HCT116 (cell line): ENCODE measurements around the gene ZNF697.

Source experiments
- CEBPB ChIP-seq: IDR thresholded peaks from 2 replicates; pipeline ENCODE4 v1.6.1; 2012; ENCODE audit warnings: low read depth
- EZH2 ChIP-seq: fragments of 200-600 bp; sonication (generic); IDR thresholded peaks from 2 replicates; pipeline ENCODE4 v1.6.1; 2017; ENCODE audit warnings: antibody characterized with exemption, mixed run types
- EZH2phosphoT487 ChIP-seq: fragments of 200-600 bp; IDR thresholded peaks from 2 replicates; pipeline ENCODE4 v1.6.1; 2018; ENCODE audit warnings: antibody characterized with exemption, borderline replicate concordance
- POLR2A ChIP-seq: IDR thresholded peaks from 2 replicates; pipeline ENCODE4 v1.7.0; 2011; ENCODE audit warnings: borderline replicate concordance; ENCODE audit not compliant: insufficient read depth, insufficient read length; ENCODE audit errors: extremely low read depth
- POLR2AphosphoS5 ChIP-seq: IDR thresholded peaks from 2 replicates; pipeline ENCODE4 v1.6.1; 2011; ENCODE audit warnings: mild to moderate bottlenecking, low read depth, low read length, moderate library complexity
- SIN3A ChIP-seq: IDR thresholded peaks from 2 replicates; pipeline ENCODE4 v1.6.1; 2012; ENCODE audit warnings: low read depth
- SRF ChIP-seq: IDR thresholded peaks from 2 replicates; pipeline ENCODE4 v1.6.1; 2012; ENCODE audit warnings: low read depth
- ZFX ChIP-seq: fragments of 450-650 bp; IDR thresholded peaks from 2 replicates; pipeline ENCODE4 v1.6.1; 2017
- ZNF274 ChIP-seq: fragments of 200-500 bp; sonication (Bioruptor generic); IDR thresholded peaks from 2 replicates; pipeline ENCODE4 v1.6.1; 2014; ENCODE audit warnings: mild to moderate bottlenecking, low read depth, low read length, inconsistent platforms
- TF ChIP-seq, protein P1 (sequence below), 3 experiments: fragments of 200-600 bp in 1 of 3; sonication (generic) in 1 of 3; IDR thresholded peaks in 2 of 3; conservative IDR thresholded peaks in 1 of 3; 2 replicates each; pipeline ENCODE4 v1.5.1; 2012 to 2017; ENCODE audit warnings: low read depth in 2 of 3, low read length in 2 of 3, antibody characterized with exemption in 1 of 3, borderline replicate concordance in 1 of 3, control low read depth in 1 of 3, mild to moderate bottlenecking in 1 of 3, mixed read lengths in 1 of 3, mixed run types in 1 of 3, moderate library complexity in 1 of 3; ENCODE audit not compliant: insufficient read depth in 1 of 3
- TF ChIP-seq, protein P2 (sequence below): IDR thresholded peaks from 2 replicates; pipeline ENCODE4 v1.6.1; 2012; ENCODE audit warnings: low read depth
- TF ChIP-seq, protein P3 (sequence below): IDR thresholded peaks from 2 replicates; pipeline ENCODE4 v1.6.1; 2012
- TF ChIP-seq, protein P4 (sequence below): IDR thresholded peaks from 2 replicates; pipeline ENCODE4 v1.6.1; 2012
- TF ChIP-seq, protein P5 (sequence below): IDR thresholded peaks from 2 replicates; pipeline ENCODE4 v1.6.1; 2011; ENCODE audit warnings: mild to moderate bottlenecking, low read length, moderate library complexity; ENCODE audit not compliant: insufficient replicate concordance; ENCODE audit errors: extremely low read depth

GRCh38 chr1:119635811-119636390, 12.2 kb downstream of the ZNF697 start:
- TF ChIP-seq POLR2A, result no peak
- TF ChIP-seq, protein P1, sequence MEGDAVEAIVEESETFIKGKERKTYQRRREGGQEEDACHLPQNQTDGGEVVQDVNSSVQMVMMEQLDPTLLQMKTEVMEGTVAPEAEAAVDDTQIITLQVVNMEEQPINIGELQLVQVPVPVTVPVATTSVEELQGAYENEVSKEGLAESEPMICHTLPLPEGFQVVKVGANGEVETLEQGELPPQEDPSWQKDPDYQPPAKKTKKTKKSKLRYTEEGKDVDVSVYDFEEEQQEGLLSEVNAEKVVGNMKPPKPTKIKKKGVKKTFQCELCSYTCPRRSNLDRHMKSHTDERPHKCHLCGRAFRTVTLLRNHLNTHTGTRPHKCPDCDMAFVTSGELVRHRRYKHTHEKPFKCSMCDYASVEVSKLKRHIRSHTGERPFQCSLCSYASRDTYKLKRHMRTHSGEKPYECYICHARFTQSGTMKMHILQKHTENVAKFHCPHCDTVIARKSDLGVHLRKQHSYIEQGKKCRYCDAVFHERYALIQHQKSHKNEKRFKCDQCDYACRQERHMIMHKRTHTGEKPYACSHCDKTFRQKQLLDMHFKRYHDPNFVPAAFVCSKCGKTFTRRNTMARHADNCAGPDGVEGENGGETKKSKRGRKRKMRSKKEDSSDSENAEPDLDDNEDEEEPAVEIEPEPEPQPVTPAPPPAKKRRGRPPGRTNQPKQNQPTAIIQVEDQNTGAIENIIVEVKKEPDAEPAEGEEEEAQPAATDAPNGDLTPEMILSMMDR (IDR thresholded peaks at IDR 0.05 in 2 of 3, conservative IDR thresholded peaks at IDR 0.05 in 1 of 3; ENCODE audit: borderline replicate concordance in 1 of 3, insufficient read depth in 1 of 3, low read depth in 2 of 3, low read length in 2 of 3), result no peak
- TF ChIP-seq EZH2, result no peak
- TF ChIP-seq SIN3A, result no peak
- TF ChIP-seq, protein P2, sequence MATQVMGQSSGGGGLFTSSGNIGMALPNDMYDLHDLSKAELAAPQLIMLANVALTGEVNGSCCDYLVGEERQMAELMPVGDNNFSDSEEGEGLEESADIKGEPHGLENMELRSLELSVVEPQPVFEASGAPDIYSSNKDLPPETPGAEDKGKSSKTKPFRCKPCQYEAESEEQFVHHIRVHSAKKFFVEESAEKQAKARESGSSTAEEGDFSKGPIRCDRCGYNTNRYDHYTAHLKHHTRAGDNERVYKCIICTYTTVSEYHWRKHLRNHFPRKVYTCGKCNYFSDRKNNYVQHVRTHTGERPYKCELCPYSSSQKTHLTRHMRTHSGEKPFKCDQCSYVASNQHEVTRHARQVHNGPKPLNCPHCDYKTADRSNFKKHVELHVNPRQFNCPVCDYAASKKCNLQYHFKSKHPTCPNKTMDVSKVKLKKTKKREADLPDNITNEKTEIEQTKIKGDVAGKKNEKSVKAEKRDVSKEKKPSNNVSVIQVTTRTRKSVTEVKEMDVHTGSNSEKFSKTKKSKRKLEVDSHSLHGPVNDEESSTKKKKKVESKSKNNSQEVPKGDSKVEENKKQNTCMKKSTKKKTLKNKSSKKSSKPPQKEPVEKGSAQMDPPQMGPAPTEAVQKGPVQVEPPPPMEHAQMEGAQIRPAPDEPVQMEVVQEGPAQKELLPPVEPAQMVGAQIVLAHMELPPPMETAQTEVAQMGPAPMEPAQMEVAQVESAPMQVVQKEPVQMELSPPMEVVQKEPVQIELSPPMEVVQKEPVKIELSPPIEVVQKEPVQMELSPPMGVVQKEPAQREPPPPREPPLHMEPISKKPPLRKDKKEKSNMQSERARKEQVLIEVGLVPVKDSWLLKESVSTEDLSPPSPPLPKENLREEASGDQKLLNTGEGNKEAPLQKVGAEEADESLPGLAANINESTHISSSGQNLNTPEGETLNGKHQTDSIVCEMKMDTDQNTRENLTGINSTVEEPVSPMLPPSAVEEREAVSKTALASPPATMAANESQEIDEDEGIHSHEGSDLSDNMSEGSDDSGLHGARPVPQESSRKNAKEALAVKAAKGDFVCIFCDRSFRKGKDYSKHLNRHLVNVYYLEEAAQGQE, result no peak
- TF ChIP-seq SRF, result no peak
- no peak for TF ChIP-seq ZFX
- no peak for TF ChIP-seq CEBPB
- TF ChIP-seq, protein P3, sequence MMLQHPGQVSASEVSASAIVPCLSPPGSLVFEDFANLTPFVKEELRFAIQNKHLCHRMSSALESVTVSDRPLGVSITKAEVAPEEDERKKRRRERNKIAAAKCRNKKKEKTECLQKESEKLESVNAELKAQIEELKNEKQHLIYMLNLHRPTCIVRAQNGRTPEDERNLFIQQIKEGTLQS, result no peak
- no peak for TF ChIP-seq ZNF274
- TF ChIP-seq, protein P4, sequence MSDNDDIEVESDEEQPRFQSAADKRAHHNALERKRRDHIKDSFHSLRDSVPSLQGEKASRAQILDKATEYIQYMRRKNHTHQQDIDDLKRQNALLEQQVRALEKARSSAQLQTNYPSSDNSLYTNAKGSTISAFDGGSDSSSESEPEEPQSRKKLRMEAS, result no peak
- TF ChIP-seq, protein P5, sequence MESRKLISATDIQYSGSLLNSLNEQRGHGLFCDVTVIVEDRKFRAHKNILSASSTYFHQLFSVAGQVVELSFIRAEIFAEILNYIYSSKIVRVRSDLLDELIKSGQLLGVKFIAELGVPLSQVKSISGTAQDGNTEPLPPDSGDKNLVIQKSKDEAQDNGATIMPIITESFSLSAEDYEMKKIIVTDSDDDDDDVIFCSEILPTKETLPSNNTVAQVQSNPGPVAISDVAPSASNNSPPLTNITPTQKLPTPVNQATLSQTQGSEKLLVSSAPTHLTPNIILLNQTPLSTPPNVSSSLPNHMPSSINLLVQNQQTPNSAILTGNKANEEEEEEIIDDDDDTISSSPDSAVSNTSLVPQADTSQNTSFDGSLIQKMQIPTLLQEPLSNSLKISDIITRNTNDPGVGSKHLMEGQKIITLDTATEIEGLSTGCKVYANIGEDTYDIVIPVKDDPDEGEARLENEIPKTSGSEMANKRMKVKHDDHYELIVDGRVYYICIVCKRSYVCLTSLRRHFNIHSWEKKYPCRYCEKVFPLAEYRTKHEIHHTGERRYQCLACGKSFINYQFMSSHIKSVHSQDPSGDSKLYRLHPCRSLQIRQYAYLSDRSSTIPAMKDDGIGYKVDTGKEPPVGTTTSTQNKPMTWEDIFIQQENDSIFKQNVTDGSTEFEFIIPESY, result no peak
- TF ChIP-seq EZH2phosphoT487, result no peak
- TF ChIP-seq POLR2AphosphoS5, result no peak
